COR-L47 (cell line): ENCODE data around the gene ERICH3.
A peak's percentile ranks its signal among the peaks of the same experiment; 100 is the strongest.
"Not testable (repeated sequence)": the region's sequence is repeated elsewhere in the genome, so short reads cannot be mapped to it uniquely, and the experiment has no call there.

ENCODE experiments used
- DNase-seq: peaks from one replicate; lab custom pipeline; 2025; lab: John Stamatoyannopoulos, UW

The ERICH3 gene

GRCh38 chr1:74681001-74681400, 7.4 kb upstream of the ERICH3 start:
- no peak for DNase-seq

- DNase-seq, result no peak
These were observed 6.2 kb upstream of the ERICH3 start for GRCh38 chr1:74679811-74680210.

DNA sequence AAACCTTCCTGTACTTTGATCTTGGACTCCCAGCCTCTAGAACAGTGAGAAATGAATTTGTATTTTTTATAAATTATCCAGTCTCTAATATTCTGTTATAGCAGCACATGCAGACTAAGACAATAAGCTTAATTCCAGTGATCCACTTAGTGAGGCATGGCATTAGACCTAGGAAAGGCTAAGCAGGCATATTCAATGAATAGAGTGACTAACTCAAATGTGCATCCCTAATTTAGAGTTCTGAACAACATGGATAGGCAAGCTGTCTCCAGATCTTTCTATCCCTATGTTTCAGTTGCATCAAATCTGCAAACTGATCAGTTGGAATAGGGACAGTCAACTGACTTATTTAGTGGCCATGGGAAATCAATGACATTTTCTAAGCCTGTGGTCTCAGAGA, 4.3 kb upstream of the ERICH3 start:
- no peak for DNase-seq

DNA sequence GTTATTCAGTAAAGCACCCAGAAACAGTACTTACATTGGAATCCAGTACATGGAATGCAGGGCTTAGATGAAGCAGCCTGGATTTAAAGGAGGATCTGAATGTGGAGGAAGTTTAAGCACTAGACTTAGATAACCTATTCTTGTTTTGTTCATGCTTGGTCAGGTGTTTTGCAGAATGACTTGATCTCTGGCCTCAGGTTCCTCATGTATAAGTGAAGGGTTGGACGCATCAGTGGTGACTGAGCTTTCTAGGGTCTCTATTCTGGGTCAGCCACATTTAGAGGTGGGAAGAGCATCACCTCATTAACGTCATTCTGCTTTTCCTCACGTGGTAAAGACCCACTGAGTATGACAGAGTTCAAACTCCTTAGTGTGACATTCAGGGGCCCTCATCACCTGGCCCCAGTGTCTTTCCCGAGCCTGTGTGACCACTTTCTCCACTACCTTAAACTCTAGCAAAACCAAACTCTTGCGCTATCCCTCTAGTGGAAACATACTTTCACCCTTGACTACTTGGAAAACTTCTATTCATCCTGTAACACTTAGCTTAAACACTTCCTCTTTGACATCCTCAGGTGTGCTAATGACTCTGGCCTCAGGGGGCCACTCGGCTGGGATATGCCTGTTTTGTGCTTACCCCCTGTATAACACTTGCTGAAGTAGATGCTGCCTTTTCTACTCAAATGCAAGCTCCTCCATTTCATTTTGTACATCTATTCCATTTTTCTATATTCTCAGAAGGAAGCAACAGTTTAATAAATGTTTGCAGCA, 871 bp upstream of the ERICH3 start:
- no peak for DNase-seq

DNA sequence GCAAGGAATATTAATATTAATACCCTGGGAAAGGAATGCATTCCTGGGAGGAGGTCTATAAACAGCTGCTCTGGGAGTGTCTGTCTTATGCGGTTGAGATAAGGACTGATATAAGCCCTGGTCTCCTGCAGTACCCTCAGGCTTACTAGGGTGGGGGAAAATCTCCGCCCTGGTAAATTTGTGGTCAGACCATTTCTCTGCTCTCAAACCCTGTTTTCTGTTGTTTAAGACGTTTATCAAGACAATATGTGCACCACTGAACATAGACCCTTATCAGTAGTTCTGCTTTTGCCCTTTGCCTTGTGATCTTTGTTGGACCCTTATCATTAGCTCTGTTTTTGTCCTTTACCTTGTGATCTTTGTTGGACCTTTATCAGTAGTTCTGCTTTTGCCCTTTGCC, 2.7 kb downstream of the ERICH3 start:
- DNase-seq, result not testable (repeated sequence)

- DNase-seq, result no peak
These were observed 18.9 kb downstream of the ERICH3 start for GRCh38 chr1:74654708-74655107.

DNA sequence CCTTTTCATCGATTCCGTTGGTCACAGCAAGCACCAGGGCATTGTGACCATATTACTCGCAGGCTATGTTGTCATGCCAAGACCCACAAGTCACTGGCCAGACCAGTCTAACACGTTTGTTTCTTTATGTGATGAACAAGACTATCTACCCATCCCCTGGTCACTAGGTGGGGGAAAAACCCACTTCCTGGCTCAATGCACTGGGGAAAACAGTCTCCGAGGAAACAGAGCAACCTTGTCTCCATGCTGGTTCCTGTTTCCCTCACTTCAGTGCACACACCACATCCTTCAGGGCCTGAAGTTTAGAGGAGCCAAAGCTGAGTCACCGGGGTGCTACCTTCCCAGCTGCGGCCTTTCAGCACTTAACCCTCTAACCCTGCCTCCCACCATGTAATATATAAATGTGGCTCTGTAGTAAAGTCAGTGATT, 20.9 kb downstream of the ERICH3 start:
- DNase-seq, result no peak

DNA sequence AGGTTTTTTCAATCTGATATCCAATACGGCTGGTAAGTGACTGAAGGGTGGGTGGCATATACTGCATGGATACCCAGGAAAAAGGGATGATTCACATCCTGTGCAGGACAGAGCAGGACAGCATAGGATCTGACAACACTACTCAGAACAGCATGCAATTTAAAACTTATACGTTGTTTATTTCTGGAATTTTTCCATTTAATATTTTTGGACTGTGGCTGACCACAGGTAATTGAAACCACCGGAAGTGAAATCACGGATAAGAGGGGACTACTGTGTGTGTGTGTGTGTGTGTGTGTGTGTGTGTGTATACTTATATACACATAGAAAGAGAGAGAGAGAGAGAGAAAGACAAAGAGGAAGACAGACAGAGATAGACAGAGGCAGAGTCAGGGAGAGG, 23.0 kb downstream of the ERICH3 start:
- DNase-seq, result no peak

DNA sequence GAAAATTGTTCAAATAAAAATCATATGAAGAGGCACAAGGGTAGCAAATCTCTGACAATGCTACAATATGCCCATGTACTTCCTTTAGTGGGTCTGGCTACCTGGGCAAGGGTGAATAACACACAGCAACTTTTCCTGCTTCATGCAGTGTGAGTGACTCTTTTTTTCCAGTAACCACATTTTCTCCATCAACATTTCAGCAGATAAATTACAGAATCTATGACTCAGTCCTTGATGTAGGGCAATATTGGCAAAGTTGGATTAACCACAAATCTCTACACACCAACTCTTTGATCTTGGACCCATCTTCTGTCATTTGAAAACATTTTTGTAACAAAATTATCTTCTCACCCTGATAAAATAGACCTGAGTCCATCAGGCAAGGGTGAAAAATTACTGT, 31.7 kb downstream of the ERICH3 start:
- DNase-seq, result no peak

DNA sequence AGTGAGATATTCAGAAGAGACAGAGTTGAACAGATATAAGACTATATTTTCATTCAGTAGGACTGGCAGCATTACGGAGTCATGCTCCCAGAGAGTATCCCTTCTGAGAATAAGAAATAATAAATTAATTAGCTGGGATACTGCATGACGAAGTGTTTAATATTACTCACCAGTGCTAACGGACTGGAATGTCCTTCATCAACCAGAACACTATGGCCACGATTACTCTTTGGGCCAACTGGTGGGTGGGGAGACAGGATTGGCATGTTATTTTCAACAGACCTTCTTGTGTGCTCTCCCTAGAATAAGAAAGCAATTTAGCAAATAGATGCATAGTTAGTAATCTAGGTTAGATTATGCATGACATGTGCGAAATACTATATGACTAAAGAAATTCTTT, 32.4 kb downstream of the ERICH3 start:
- no peak for DNase-seq

- DNase-seq, result peak; percentile 69
These were observed 36.3 kb downstream of the ERICH3 start for GRCh38 chr1:74637296-74637695.

- no peak for DNase-seq
These were observed 44.3 kb downstream of the ERICH3 start for GRCh38 chr1:74629283-74629682.

DNA sequence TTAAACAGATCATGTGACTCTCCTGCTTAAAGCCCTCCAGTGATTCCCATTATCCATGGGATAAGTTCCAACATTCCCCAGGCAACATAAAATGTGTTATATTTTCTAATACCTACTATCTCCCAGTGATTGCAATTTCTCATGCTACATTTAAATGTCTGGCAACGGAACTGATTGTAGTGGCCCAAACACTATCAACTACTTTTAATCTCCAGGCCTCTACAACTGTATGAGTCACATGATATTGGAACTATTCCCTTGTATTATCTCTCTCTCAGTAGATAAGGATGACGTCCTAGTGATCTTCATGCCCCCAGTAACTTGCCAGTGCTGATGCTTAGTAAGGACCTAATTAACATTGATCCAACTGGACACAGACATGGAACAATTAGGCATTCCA, 49.9 kb downstream of the ERICH3 start:
- DNase-seq, result no peak

- no peak for DNase-seq
These were observed 53.4 kb downstream of the ERICH3 start for GRCh38 chr1:74620242-74620641.

GRCh38 chr1:74618974-74619373, 54.6 kb downstream of the ERICH3 start:
- DNase-seq, result no peak

DNA sequence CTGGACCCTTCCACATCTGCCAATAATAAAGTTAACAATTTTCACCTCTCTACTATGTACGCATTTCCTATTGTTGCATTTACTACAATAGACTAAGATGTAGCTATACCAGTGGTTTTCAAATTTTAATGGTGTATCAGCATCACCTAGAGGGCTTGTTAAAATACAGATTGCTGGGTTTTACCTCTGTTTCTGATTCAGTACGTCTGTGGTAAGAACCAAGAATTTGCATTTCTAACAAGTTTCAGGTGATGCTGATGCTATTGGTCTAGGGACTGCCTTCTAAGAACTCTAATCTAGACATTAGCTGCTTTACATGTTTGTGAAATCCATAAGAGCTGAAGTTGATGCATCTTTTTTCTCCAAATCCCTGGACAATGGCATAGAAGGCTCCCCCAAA, 59.7 kb downstream of the ERICH3 start:
- no peak for DNase-seq

GRCh38 chr1:74611887-74612286, 61.7 kb downstream of the ERICH3 start:
- no peak for DNase-seq

GRCh38 chr1:74610961-74611360, 62.6 kb downstream of the ERICH3 start:
- DNase-seq, result no peak

- DNase-seq, result no peak
These were observed 63.7 kb downstream of the ERICH3 start for GRCh38 chr1:74609810-74610371.

DNA sequence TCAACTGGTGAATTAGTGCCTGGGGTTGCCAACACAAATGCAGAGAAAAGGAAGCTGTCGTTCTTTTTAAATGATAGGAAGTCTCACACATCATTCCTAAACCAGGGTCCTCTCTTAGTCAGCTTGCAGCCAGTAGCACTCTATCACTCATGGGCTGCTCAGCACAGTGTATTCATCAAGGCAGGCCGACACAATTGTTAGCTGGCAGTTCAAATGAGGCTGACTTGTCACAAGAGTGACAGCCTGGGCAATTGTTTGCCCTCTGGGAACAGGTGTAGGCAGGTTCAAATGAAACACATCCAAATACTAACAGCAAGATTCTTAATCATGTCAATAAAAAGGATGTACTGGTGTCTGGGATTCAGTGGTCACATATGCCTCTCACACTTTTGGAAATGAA, 76.9 kb downstream of the ERICH3 start:
- DNase-seq, result no peak

DNA sequence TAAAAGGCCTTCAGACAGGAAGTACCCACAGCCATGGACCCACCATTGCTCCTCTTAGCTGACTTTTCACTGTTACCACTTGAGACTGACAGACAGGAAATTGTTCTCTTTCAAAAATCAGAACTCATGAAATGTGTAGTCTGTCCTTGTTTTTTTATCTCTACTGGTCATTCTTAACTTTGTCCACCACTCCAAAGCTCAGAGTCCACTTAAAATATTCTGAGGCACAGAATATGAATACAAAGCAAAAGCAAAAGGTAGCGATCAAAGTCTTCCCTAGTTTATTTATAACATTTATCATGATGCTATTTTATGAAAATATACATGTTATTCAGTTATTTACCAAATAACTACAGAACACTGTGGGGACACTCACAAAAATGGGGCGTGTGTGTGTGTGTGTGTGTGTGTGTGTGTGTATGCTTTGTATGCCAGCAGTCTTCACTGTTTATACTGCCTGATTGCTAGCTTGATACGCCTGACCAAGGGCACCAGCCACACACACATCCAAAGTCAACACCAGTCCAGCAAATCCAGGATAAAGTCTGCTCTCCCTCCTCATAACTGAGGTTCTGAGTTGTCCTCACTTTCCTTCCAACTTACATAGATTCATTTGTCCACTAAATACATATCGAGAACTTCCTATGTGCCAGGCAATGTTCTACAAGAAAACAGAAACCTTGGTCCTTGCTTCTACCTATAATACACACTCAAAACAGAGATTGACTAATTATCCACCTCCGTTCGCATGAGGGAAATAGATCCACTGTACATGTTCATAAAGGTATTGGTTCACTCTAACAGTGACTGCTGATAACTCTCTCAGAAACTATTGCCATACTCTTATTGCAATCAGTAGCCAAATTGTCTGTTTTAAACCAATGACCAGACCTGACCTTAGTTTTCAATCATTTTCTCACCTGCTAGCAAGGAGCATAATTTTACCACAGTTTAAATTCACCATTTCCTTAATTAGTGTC, 79.4 kb downstream of the ERICH3 start:
- no peak for DNase-seq

- no peak for DNase-seq
These were observed 80.8 kb downstream of the ERICH3 start for GRCh38 chr1:74592580-74593355.
